GM12878 (cell line): ENCODE data around the gene GRIP2. TPM values are rescaled to one million over a fixed set of nuclear protein-coding genes. Genes with fewer than 3 reads are reported as not detected.

Experiments
- ATAC-seq: fragments of 200-7000 bp; cut with Tn5 transposase; 3 replicates; pipeline ENCODE4 v1.9.1; 2020; ENCODE audit warnings: mild to moderate bottlenecking, moderate library complexity
- BruUV-seq: library from RNA; stranded (reverse); fragments of 400-500 nt; replicated peaks from 2 replicates; lab custom pipeline; 2021; lab: Mats Ljungman, UMichigan
- CTCF ChIA-PET: fragments of 300-600 bp; sonication (Branson Sonifier 250); formaldehyde crosslinking; extraction: SDS; loops from one replicate; lab custom pipeline; 2021; ENCODE audit warnings: inconsistent platforms; lab: Yijun Ruan, JAX
- POLR2A ChIA-PET: fragments of 350-600 bp; formaldehyde crosslinking; extraction: SDS; loops from one replicate; lab custom pipeline; 2021; ENCODE audit warnings: inconsistent platforms; lab: Charles Lee
- RAD21 ChIA-PET: fragments of 300-600 bp; sonication (Branson Sonifier 250); formaldehyde crosslinking; loops from one replicate; lab custom pipeline; 2023; ENCODE audit warnings: antibody characterized with exemption; ENCODE audit not compliant: unreplicated experiment; lab: Charles Lee
- SMC1A ChIA-PET: fragments of 300-600 bp; sonication (Branson Sonifier 250); formaldehyde crosslinking; loops from one replicate; lab custom pipeline; 2023; ENCODE audit not compliant: unreplicated experiment, uncharacterized antibody; lab: Charles Lee
- DNase-seq: peaks from one replicate; pipeline ENCODE4 v3.0.0-alpha.2; 2011; ENCODE audit warnings: low read depth, low spot score
- FAIRE-seq: peaks from 3 replicates; lab custom pipeline; 2011; peaks lifted over from hg19 to GRCh38; lab: Jason Lieb, UNC
- H2AFZ ChIP-seq: 2 replicates; pipeline ENCODE4 v1.6.0; 2011; ENCODE audit warnings: low read depth, low read length, control low read depth; ENCODE audit not compliant: control insufficient read depth
- H3K27ac ChIP-seq: 2 replicates; pipeline ENCODE4 v1.5.1; 2011; ENCODE audit warnings: control low read depth; ENCODE audit not compliant: control insufficient read depth, insufficient read depth
- H3K27me3 ChIP-seq, 2 experiments: replicated peaks in 1 of 2; 2 replicates each; pipeline versions ENCODE4 v1.6.0 to v1.6.1; 2011; ENCODE audit warnings: low read length in 1 of 2; ENCODE audit not compliant: control insufficient read depth in 2 of 2, insufficient read depth in 2 of 2
- H3K36me3 ChIP-seq, 2 experiments: 2 replicates each; pipeline ENCODE4 v1.5.1; 2011; ENCODE audit warnings: low read length in 1 of 2; ENCODE audit not compliant: control insufficient read depth in 2 of 2, insufficient read depth in 2 of 2
- H3K4me1 ChIP-seq: 2 replicates; pipeline ENCODE4 v1.6.1; 2011; ENCODE audit warnings: mild to moderate bottlenecking, low read length, moderate library complexity, mixed read lengths; ENCODE audit not compliant: control insufficient read depth, insufficient read depth
- H3K4me2 ChIP-seq: 2 replicates; pipeline ENCODE4 v1.6.0; 2011; ENCODE audit warnings: control low read depth; ENCODE audit not compliant: control insufficient read depth, insufficient read depth
- H3K4me3 ChIP-seq: fragments of 200-600 bp; sonication (generic); 2 replicates; pipeline ENCODE4 v1.5.1; 2016
- H3K79me2 ChIP-seq: 2 replicates; pipeline ENCODE4 v1.6.0; 2011; ENCODE audit warnings: low read length; ENCODE audit not compliant: control insufficient read depth, insufficient read depth
- H3K9ac ChIP-seq: 2 replicates; pipeline ENCODE4 v1.8.0; 2011; ENCODE audit warnings: low read length, control low read depth, mixed read lengths; ENCODE audit not compliant: control insufficient read depth, insufficient read depth
- H3K9me3 ChIP-seq: replicated peaks from 3 replicates; pipeline ENCODE4 v1.5.1; 2011; ENCODE audit warnings: mild to moderate bottlenecking, low read length; ENCODE audit not compliant: control insufficient read depth, insufficient read depth
- H4K20me1 ChIP-seq: 2 replicates; pipeline ENCODE4 v1.6.0; 2011; ENCODE audit not compliant: control insufficient read depth, insufficient read depth
- BMI1 ChIP-seq: fragments of 450-650 bp; IDR thresholded peaks from 2 replicates; pipeline ENCODE4 v1.6.1; 2016; ENCODE audit warnings: mild to moderate bottlenecking, moderate library complexity, borderline replicate concordance
- BRCA1 ChIP-seq: IDR thresholded peaks from 2 replicates; pipeline ENCODE4 v1.6.1; 2011; ENCODE audit warnings: low read depth, low read length, improper control_type of control experiment
- KDM1A ChIP-seq: fragments of 200-600 bp; sonication (generic); IDR thresholded peaks from 2 replicates; pipeline ENCODE4 v1.6.1; 2016; ENCODE audit warnings: borderline replicate concordance
- NR2C2 ChIP-seq: IDR thresholded peaks from 2 replicates; pipeline ENCODE4 v1.6.1; 2011; ENCODE audit warnings: borderline replicate concordance, low read depth; ENCODE audit not compliant: control insufficient read depth, insufficient read length
- RFX5 ChIP-seq: IDR thresholded peaks from 2 replicates; pipeline ENCODE4 v1.6.1; 2011; ENCODE audit warnings: low read depth, low read length, improper control_type of control experiment
- SIX5 ChIP-seq: IDR thresholded peaks from 2 replicates; pipeline ENCODE4 v1.6.1; 2011; ENCODE audit warnings: mild to moderate bottlenecking, low read depth, low read length, moderate library complexity; ENCODE audit not compliant: severe bottlenecking
- SUPT20H ChIP-seq: IDR thresholded peaks from 2 replicates; pipeline ENCODE4 v1.6.1; 2011; ENCODE audit warnings: low read depth, mild to moderate bottlenecking, low read length, moderate library complexity, borderline replicate concordance; ENCODE audit not compliant: control insufficient read depth
- TBL1XR1 ChIP-seq: IDR thresholded peaks from 2 replicates; pipeline ENCODE4 v1.6.1; 2012; ENCODE audit warnings: low read depth, low read length, improper control_type of control experiment
- ZNF274 ChIP-seq: IDR thresholded peaks from one replicate; pipeline ENCODE4 v1.8.0; 2011; ENCODE audit not compliant: insufficient read length, insufficient read depth
- WGBS: methylation state at CpG from one replicate; pipeline ENCODE4 v1.1.6; 2016; ENCODE audit warnings: low lambda C conversion rate; ENCODE audit not compliant: insufficient replicate concordance, insufficient coverage; ENCODE audit errors: missing lambda C conversion rate; 5-methylcytosine and 5-hydroxymethylcytosine counted together
- in situ Hi-C: fragments of 300-500 bp; cut with MboI; formaldehyde crosslinking; loops from 9 replicates; pipeline ENCODE4 v1.14.3; 2018; ENCODE audit warnings: mixed read lengths
- intact Hi-C: fragments of 100-400 bp; cut with micrococcal nuclease; formaldehyde crosslinking; loops from one replicate; pipeline ENCODE4 v1.14.2; 2022; ENCODE audit not compliant: unreplicated experiment
- polyA plus RNA-seq, 11 experiments: library from polyadenylated mRNA; depleted of rRNA in 4 of 11; unstranded in 6 of 11; stranded (reverse) in 5 of 11; fragments of >200 nt; fragmentation: Nextera tagmentation in 4 of 11; fragmentation: Illumina TruSeq in 1 of 11; extraction: Ambion mirVana in 4 of 11; extraction: Trizol in 1 of 11; gene quantifications; 1 replicate in 1 of 11; 2 replicates in 10 of 11; pipeline versions ENCODE4 v1.2.1 to v1.2.3, GENCODE V29; 2011 to 2016; ENCODE audit warnings: inconsistent platforms in 2 of 11, missing spikeins in 2 of 11, low read depth in 1 of 11
- total RNA-seq, 4 experiments: library from RNA; depleted of rRNA in 3 of 4; stranded (reverse); fragments of >200 nt in 3 of 4; fragmentation: Illumina TruSeq in 1 of 4; extraction: Trizol in 1 of 4; gene quantifications; 2 replicates each; pipeline versions ENCODE4 v1.2.1 to v1.2.3, GENCODE V29; 2013 to 2021
- TF ChIP-seq, protein P1 (sequence below): IDR thresholded peaks from 2 replicates; pipeline ENCODE4 v1.6.1; 2012; ENCODE audit warnings: improper control_type of control experiment, low read depth, low read length; ENCODE audit not compliant: insufficient replicate concordance
- TF ChIP-seq, protein P2 (sequence below): fragments of 450-650 bp; IDR thresholded peaks from 2 replicates; pipeline ENCODE4 v1.6.1; 2016; ENCODE audit warnings: mild to moderate bottlenecking
- TF ChIP-seq, protein P3 (sequence below): IDR thresholded peaks from 2 replicates; pipeline ENCODE4 v1.6.1; 2011; ENCODE audit warnings: low read depth, mild to moderate bottlenecking, low read length, moderate library complexity, borderline replicate concordance; ENCODE audit errors: extremely low read depth

The GRIP2 gene
- total and polyA plus RNA-seq, 10 of the 15 experiments (the other 5 are each of a cell fraction or from before 2014, with no cell fraction given) = not detected

DNA sequence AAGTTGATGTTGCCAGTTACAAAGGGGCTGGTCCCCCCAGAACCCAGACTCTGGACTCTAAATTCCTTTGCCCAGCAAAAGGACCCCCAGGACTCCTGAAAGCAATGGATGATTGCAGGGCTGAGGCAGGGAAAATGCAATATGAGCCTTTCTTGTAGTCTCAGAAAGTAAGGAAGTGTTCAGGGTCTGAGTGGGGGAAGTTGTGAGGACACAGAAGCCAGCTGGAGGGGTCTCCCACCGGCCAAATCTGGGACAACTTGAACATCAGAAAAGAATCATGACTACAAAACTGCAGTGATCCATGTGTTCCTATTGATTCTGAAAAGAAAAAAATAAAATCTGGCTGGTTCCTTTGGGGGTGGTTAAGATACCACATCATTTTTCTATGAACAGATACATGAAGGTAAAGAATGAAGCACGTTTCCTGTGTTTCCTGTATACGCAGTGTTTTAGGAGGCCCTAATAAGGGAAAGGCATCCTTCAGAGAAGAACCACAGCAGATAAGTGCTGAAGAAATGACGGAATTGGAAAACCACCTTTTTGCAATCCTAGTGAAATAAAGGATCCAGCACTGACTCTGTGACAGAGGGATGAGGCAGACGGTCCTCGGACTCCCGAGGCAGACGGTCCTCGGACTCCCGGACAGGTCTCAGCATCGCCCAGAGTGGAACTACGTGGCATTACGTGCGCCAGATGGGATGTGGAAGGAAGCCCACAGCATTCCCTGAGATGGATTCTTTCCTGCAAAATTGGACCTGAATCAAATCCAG, 22.2 kb upstream of the GRIP2 start:
- H2AFZ ChIP-seq = no peak overlapping the region
- H3K79me2 ChIP-seq = no peaks in the 10 kb centered on the region
- no peaks in the 10 kb centered on the region for H3K9me3 ChIP-seq
- H3K27me3 ChIP-seq = peaks cover 4% of the 10 kb centered on the region in 2 experiments; a peak in 3 of 4 replicates
- ATAC-seq = no peak
- H3K4me3 ChIP-seq = no peak overlapping the region
- intact Hi-C loops (no loop called here), in situ Hi-C loops (no loop called here)
- no peak overlapping the region for H3K9ac ChIP-seq
- 15% methylated on average over 14 of the region's 14 CpGs for WGBS
- H3K36me3 ChIP-seq = no peaks in the 10 kb centered on the region
- CTCF ChIA-PET = no interaction called here
- H3K4me2 ChIP-seq = no peak overlapping the region
- no peaks in the 10 kb centered on the region for H4K20me1 ChIP-seq
- BruUV-seq = no TSS peak
- H3K27ac ChIP-seq = no peak overlapping the region
- TF ChIP-seq, protein P1, sequence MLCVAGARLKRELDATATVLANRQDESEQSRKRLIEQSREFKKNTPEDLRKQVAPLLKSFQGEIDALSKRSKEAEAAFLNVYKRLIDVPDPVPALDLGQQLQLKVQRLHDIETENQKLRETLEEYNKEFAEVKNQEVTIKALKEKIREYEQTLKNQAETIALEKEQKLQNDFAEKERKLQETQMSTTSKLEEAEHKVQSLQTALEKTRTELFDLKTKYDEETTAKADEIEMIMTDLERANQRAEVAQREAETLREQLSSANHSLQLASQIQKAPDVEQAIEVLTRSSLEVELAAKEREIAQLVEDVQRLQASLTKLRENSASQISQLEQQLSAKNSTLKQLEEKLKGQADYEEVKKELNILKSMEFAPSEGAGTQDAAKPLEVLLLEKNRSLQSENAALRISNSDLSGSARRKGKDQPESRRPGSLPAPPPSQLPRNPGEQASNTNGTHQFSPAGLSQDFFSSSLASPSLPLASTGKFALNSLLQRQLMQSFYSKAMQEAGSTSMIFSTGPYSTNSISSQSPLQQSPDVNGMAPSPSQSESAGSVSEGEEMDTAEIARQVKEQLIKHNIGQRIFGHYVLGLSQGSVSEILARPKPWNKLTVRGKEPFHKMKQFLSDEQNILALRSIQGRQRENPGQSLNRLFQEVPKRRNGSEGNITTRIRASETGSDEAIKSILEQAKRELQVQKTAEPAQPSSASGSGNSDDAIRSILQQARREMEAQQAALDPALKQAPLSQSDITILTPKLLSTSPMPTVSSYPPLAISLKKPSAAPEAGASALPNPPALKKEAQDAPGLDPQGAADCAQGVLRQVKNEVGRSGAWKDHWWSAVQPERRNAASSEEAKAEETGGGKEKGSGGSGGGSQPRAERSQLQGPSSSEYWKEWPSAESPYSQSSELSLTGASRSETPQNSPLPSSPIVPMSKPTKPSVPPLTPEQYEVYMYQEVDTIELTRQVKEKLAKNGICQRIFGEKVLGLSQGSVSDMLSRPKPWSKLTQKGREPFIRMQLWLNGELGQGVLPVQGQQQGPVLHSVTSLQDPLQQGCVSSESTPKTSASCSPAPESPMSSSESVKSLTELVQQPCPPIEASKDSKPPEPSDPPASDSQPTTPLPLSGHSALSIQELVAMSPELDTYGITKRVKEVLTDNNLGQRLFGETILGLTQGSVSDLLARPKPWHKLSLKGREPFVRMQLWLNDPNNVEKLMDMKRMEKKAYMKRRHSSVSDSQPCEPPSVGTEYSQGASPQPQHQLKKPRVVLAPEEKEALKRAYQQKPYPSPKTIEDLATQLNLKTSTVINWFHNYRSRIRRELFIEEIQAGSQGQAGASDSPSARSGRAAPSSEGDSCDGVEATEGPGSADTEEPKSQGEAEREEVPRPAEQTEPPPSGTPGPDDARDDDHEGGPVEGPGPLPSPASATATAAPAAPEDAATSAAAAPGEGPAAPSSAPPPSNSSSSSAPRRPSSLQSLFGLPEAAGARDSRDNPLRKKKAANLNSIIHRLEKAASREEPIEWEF = no peak
- TF ChIP-seq SUPT20H = no peak
- no peak for TF ChIP-seq BRCA1
- TF ChIP-seq TBL1XR1 = no peak
- TF ChIP-seq, protein P2, sequence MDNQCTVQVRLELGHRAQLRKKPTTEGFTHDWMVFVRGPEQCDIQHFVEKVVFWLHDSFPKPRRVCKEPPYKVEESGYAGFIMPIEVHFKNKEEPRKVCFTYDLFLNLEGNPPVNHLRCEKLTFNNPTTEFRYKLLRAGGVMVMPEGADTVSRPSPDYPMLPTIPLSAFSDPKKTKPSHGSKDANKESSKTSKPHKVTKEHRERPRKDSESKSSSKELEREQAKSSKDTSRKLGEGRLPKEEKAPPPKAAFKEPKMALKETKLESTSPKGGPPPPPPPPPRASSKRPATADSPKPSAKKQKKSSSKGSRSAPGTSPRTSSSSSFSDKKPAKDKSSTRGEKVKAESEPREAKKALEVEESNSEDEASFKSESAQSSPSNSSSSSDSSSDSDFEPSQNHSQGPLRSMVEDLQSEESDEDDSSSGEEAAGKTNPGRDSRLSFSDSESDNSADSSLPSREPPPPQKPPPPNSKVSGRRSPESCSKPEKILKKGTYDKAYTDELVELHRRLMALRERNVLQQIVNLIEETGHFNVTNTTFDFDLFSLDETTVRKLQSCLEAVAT = no peak
- no peak for TF ChIP-seq SIX5
- TF ChIP-seq, protein P3, sequence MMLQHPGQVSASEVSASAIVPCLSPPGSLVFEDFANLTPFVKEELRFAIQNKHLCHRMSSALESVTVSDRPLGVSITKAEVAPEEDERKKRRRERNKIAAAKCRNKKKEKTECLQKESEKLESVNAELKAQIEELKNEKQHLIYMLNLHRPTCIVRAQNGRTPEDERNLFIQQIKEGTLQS = no peak
- TF ChIP-seq KDM1A = no peak
- TF ChIP-seq RFX5 = no peak
- no peak for TF ChIP-seq ZNF274
- no peak for TF ChIP-seq BMI1
- no peak for TF ChIP-seq NR2C2
- TF ChIP-seq, all 136 proteins: peak for 0
- no peaks in the 10 kb centered on the region for H3K4me1 ChIP-seq
- DNase-seq = no peak
- POLR2A ChIA-PET = no interaction called here
- RAD21 ChIA-PET = no interaction called here
- no peak for FAIRE-seq
- SMC1A ChIA-PET = no interaction called here
